Esophagus muscularis mucosa (tissue), 4 donors: Measurements from ENCODE around the gene ADORA2A. TPM values are rescaled to one million over a fixed set of nuclear protein-coding genes. Genes with fewer than 3 reads are reported as not detected.

Source experiments
- DNase-seq: peaks from one replicate; pipeline ENCODE4 v3.0.0-alpha.2; 2017; ENCODE audit errors: extremely low spot score
- H3K27ac ChIP-seq, 4 donors: fragments of 200-600 bp; sonication (generic); replicated peaks in 1 of 4; 1 replicate in 3 of 4; 2 replicates in 1 of 4; pipeline ENCODE4 v1.5.1; 2016 to 2019; ENCODE audit warnings: mild to moderate bottlenecking in 1 of 4
- H3K27me3 ChIP-seq, 4 donors: fragments of 200-600 bp; sonication (generic); one replicate each; pipeline versions ENCODE4 v1.5.1 to v1.6.0; 2016 to 2019
- H3K36me3 ChIP-seq, 4 donors: fragments of 200-600 bp; sonication (generic); one replicate each; pipeline ENCODE4 v1.5.1; 2016 to 2019
- H3K4me1 ChIP-seq, 4 donors: fragments of 200-600 bp; sonication (generic); one replicate each; pipeline ENCODE4 v1.5.1; 2016 to 2019
- H3K4me3 ChIP-seq, 4 donors: fragments of 200-600 bp; sonication (generic); 1 replicate in 2 of 4; 2 replicates in 2 of 4; pipeline ENCODE4 v1.5.1; 2016 to 2019; ENCODE audit warnings: mild to moderate bottlenecking in 4 of 4, moderate library complexity in 1 of 4
- H3K9me3 ChIP-seq, 4 donors: fragments of 200-600 bp; sonication (generic); 1 replicate in 3 of 4; 2 replicates in 1 of 4; pipeline ENCODE4 v1.5.1; 2016 to 2019
- CTCF ChIP-seq, 3 experiments: fragments of 200-600 bp in 2 of 3; fragments of 450-650 bp in 1 of 3; sonication (generic) in 2 of 3; IDR thresholded peaks; one replicate each; pipeline ENCODE4 v1.5.1; 2017 to 2019; ENCODE audit warnings: antibody characterized with exemption in 3 of 3, mild to moderate bottlenecking in 2 of 3, moderate library complexity in 1 of 3
- EP300 ChIP-seq: sonication (generic); formaldehyde crosslinking; IDR thresholded peaks from one replicate; pipeline ENCODE4 v1.6.1; 2017; ENCODE audit warnings: antibody characterized with exemption
- POLR2A ChIP-seq: fragments of 450-650 bp; IDR thresholded peaks from one replicate; pipeline ENCODE4 v1.6.1; 2017; ENCODE audit warnings: antibody characterized with exemption, moderate library complexity, mild to moderate bottlenecking, low read depth
- POLR2AphosphoS5 ChIP-seq, 2 donors: sonication (generic); formaldehyde crosslinking; IDR thresholded peaks; one replicate each; pipeline ENCODE4 v1.6.1; 2017; ENCODE audit warnings: antibody characterized with exemption in 2 of 2
- WGBS: methylation state at CpG from one replicate; pipeline ENCODE4 v1.1.5; 2018; 5-methylcytosine and 5-hydroxymethylcytosine counted together
- intact Hi-C: fragments of 100-400 bp; cut with DNase I; formaldehyde crosslinking; loops from one replicate; pipeline ENCODE4 v1.15.1; 2023
- total RNA-seq, 4 donors: library from RNA; depleted of rRNA; stranded (reverse); fragments of >200 nt; gene quantifications; one replicate each; pipeline versions ENCODE4 v1.1.0 to v1.2.1, GENCODE V29; 2016

ADORA2A gene
- total RNA-seq, 4 donors from 2014 or later = 3.3 to 7.5 (median 4.5) TPM

- intact Hi-C loops = no loop called here
- Histone ChIP-seq H3K27ac (peak overlapping the region in 3 of 4 donors; percentile 10 to 51 (median 42)), H3K27me3 (no peaks in the 10 kb centered on the region), H3K4me3 (peak overlapping the region in 1 of 4 donors; percentile 6), H3K9me3 (no peaks in the 10 kb centered on the region), H3K36me3 (peaks cover 8 to 49% (median 30%) of the 10 kb centered on the region in 4 donors), H3K4me1 (peaks cover 40 to 47% (median 42%) of the 10 kb centered on the region in 4 donors)
- no peak for DNase-seq
- WGBS = 71% methylated on average over 9 of the region's 9 CpGs
- TF ChIP-seq POLR2AphosphoS5 (IDR thresholded peaks at IDR 0.05) (no peak), POLR2A (no peak), EP300 (no peak), CTCF (IDR thresholded peaks at IDR 0.05) (no peak)
Observed at GRCh38 chr22:24400726-24401596, 26.4 kb upstream of the ADORA2A start.

- TF ChIP-seq POLR2AphosphoS5 (IDR thresholded peaks at IDR 0.05) (no peak), POLR2A (no peak), EP300 (no peak), CTCF (IDR thresholded peaks at IDR 0.05) (no peak)
- Histone ChIP-seq H3K9me3 (no peaks in the 10 kb centered on the region), H3K4me3 (no peak overlapping the region), H3K4me1 (peaks cover 42 to 56% (median 50%) of the 10 kb centered on the region in 4 donors), H3K27me3 (no peaks in the 10 kb centered on the region), H3K27ac (peak overlapping the region; percentile 42 to 51 (median 47)), H3K36me3 (peaks cover 3 to 41% (median 22%) of the 10 kb centered on the region in 4 donors)
- no peak for DNase-seq
- intact Hi-C loops = no loop called here
- 93% methylated on average over 5 of the region's 5 CpGs for WGBS
Observed at GRCh38 chr22:24401931-24402367, 25.4 kb upstream of the ADORA2A start.

GRCh38 chr22:24402460-24403192 lies 24.8 kb upstream of the ADORA2A start:
- TF ChIP-seq CTCF (IDR thresholded peaks at IDR 0.05) = no peak
- peak; percentile 68 to 79 for TF ChIP-seq POLR2AphosphoS5 (IDR thresholded peaks at IDR 0.05)
- TF ChIP-seq EP300 = no peak
- TF ChIP-seq POLR2A = no peak
- peaks cover 0 to 43% (median 19%) of the 10 kb centered on the region in 4 donors for H3K36me3 ChIP-seq
- WGBS = 19% methylated on average over 3 of the region's 3 CpGs
- intact Hi-C loops = no loop called here
- peaks cover 47 to 57% (median 57%) of the 10 kb centered on the region in 4 donors for H3K4me1 ChIP-seq
- H3K4me3 ChIP-seq = no peak overlapping the region
- H3K9me3 ChIP-seq = no peaks in the 10 kb centered on the region
- H3K27me3 ChIP-seq = no peaks in the 10 kb centered on the region
- peak overlapping the region; percentile 42 to 54 (median 47) for H3K27ac ChIP-seq
- DNase-seq = no peak

DNA sequence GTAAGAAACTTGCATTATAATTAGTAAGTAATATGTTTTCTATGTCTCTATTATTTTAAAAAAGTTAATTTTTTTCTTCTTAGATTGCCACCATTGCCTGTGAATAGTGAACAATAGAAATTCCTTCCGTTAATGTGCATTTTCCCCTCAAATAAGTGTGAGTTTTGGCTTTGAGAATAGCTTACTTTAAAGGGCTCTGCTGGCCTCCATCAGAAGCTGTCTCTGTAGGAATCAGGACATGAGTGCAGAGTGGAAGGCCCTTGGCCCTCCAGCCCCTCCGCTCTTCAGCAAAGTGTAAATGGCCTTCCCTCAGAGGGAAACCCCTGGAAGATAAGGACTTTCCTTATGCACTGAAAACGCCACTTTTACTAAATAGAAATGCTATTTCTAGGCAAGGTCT lies 24.1 kb upstream of the ADORA2A start:
- Histone ChIP-seq H3K4me1 (peaks cover 54 to 64% (median 64%) of the 10 kb centered on the region in 4 donors), H3K27ac (peak overlapping the region in 3 of 4 donors; percentile 44 to 54 (median 46)), H3K36me3 (peaks cover 0 to 43% (median 20%) of the 10 kb centered on the region in 4 donors), H3K27me3 (no peaks in the 10 kb centered on the region), H3K4me3 (no peak overlapping the region), H3K9me3 (no peaks in the 10 kb centered on the region)
- 93% methylated on average over 3 of the region's 3 CpGs for WGBS
- intact Hi-C loops = no loop called here
- DNase-seq = no peak
- TF ChIP-seq POLR2A (no peak), EP300 (no peak), POLR2AphosphoS5 (IDR thresholded peaks at IDR 0.05) (no peak), CTCF (IDR thresholded peaks at IDR 0.05) (no peak)
